ENCODE results near the gene CLRN3.

The CLRN3 gene

DNA sequence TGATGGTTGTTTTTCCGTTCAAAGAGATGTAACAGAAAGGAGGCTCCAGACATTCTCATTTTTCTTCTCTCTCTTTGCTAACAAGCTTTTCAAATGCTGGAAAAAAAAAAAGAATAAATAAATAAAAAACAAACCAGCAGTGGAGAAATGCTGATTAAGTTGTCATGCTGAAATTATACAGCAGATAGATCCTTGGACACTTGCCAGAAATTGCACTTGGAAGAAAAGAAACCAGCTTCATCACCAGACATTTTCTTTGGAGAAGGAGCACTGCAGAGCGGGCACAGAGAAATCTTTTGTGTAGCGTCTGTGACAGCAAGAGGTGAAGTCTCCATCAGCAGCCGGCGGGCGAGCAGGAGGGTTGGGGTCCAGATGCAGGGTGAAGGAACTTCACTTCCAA, 55.8 kb downstream of the CLRN3 start:
- DNase-seq (ENCODE audit: low read depth): no peak
- TF ChIP-seq, protein P1, sequence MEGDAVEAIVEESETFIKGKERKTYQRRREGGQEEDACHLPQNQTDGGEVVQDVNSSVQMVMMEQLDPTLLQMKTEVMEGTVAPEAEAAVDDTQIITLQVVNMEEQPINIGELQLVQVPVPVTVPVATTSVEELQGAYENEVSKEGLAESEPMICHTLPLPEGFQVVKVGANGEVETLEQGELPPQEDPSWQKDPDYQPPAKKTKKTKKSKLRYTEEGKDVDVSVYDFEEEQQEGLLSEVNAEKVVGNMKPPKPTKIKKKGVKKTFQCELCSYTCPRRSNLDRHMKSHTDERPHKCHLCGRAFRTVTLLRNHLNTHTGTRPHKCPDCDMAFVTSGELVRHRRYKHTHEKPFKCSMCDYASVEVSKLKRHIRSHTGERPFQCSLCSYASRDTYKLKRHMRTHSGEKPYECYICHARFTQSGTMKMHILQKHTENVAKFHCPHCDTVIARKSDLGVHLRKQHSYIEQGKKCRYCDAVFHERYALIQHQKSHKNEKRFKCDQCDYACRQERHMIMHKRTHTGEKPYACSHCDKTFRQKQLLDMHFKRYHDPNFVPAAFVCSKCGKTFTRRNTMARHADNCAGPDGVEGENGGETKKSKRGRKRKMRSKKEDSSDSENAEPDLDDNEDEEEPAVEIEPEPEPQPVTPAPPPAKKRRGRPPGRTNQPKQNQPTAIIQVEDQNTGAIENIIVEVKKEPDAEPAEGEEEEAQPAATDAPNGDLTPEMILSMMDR (IDR thresholded peaks at IDR 0.05; ENCODE audit: insufficient read depth, low read depth, low read length, missing control alignments): no peak
- no peak overlapping the region for H3K4me3 ChIP-seq (ENCODE audit: low read depth, low read length)

DNA sequence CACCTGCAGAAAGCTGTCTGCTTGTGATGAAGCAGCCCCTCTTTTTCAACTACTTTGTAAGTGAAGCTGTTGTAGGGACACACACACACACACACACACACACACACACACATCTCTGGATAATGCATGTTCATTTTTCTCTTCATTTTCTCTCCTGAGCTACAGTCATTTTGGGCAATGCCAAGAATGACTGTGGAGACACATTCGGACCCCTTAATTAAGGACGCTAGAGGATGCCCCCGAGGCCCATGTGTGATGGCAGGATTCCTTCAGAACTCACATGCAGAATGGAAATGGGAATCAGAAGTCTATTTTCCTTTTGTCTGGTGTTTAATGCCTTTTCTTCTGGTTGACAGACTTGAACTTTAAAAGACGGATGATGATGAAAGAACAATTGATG, 56.6 kb downstream of the CLRN3 start:
- DNase-seq (ENCODE audit: low read depth): no peak
- TF ChIP-seq, protein P1 (IDR thresholded peaks at IDR 0.05; ENCODE audit: insufficient read depth, low read depth, low read length, missing control alignments): no peak
- no peak overlapping the region for H3K4me3 ChIP-seq (ENCODE audit: low read depth, low read length)

DNA sequence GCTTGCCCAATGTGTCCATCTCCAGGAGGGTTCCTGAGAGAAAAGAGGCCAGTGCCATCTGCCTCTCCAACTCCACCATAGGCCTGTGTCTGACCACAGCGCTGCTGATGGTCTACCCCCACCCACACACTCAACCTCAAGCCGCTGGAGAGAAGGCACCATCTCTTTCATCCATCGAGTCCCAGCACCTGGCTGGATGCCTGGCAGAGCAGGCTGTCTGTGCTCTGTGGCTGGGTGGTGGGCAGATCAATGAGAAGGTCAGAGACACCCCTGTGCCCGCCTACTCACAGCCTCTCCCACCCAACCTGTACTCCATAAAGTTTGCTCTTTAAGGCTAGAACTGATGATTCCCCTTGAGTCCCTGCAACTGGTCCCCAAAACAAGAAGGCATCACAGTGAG, 58.0 kb downstream of the CLRN3 start:
- TF ChIP-seq, protein P1 (IDR thresholded peaks at IDR 0.05; ENCODE audit: insufficient read depth, low read depth, low read length, missing control alignments): no peak
- DNase-seq (ENCODE audit: low read depth): no peak
- H3K4me3 ChIP-seq (ENCODE audit: low read depth, low read length): no peak overlapping the region

DNA sequence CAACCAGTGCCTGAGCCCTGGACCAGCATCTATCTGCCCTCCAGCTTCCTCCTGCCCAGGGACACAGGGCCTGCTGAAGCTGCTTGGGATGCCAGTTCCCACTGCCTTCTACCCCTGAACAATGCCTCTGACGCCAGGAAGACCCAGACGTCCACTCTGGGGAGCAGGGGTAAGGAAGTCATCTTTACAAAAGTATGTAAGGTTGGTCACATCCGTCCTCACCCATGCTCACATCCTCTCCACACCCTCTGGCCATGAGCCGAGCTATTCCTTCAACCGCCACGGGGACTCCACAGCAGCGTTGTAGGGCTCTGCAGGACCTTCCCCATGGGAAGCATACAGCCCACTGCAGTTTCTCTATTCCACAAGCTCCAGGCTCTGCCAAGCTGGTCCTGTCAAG, 58.5 kb downstream of the CLRN3 start:
- TF ChIP-seq, protein P1 (IDR thresholded peaks at IDR 0.05; ENCODE audit: insufficient read depth, low read depth, low read length, missing control alignments): no peak
- no peak overlapping the region for H3K4me3 ChIP-seq (ENCODE audit: low read depth, low read length)
- DNase-seq (ENCODE audit: low read depth): no peak

DNA sequence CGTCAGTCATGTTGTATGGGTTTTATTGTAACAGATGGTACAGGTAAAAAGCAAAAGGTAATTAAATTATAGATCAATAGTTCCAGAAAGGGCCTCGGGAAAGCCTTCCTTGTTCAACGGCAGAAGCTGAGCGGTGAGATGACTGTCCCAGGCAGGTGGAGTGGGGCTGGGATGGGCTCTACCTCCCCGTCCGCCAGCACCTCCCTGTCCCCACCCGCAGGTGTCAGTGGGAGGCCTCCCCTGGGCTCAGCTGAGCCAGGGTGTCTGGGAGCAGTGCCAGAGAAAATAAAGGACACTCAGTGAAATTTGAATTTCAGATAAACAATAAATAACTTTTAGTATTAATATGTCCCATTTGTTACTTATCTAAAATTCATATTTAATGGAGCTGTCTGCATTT, 58.9 kb downstream of the CLRN3 start:
- TF ChIP-seq, protein P1 (IDR thresholded peaks at IDR 0.05; ENCODE audit: insufficient read depth, low read depth, low read length, missing control alignments): no peak
- no peak overlapping the region for H3K4me3 ChIP-seq (ENCODE audit: low read depth, low read length)
- no peak for DNase-seq (ENCODE audit: low read depth)

DNA sequence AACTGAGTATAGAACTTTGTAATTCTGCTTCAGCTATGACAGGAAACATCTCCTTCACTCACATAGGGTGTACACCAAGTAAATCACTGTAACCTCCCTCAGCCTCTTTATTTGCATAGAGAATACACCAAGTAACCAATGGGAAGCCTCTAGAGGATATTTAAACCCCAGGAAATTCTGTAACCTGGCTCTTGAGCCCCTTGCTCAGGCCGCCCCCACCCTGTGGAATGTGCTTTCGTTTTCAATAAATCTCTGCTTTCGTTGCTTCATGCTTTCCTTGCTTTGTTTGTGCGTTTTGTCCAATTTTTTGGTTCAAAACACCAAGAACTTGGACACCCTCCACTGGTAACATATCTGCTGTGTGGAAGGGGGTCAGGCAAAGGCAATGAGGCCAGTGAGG, 60.2 kb downstream of the CLRN3 start:
- TF ChIP-seq, protein P1 (IDR thresholded peaks at IDR 0.05; ENCODE audit: insufficient read depth, low read depth, low read length, missing control alignments): no peak
- DNase-seq (ENCODE audit: low read depth): no peak
- H3K4me3 ChIP-seq (ENCODE audit: low read depth, low read length): no peak overlapping the region

DNA sequence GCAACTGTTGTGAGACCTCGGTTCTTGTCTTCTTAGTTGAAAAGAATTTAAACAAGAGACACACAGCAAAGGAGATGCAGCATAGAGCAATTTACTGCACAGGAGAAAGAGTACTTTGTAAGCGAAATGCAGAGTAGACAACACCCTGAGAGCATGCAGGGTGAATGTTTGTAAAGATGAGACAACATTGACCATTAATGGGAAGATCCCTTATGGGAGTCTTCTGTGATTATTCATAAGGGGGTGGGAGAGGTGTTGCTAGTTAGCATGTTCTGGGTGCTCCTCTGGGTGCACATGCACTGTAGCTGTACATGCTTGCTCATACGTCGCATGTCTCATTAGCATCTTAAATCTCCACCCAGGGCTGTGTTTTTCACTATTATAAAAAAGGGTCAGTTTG, 62.3 kb downstream of the CLRN3 start:
- DNase-seq (ENCODE audit: low read depth): no peak
- no peak overlapping the region for H3K4me3 ChIP-seq (ENCODE audit: low read depth, low read length)
- TF ChIP-seq, protein P1 (IDR thresholded peaks at IDR 0.05; ENCODE audit: insufficient read depth, low read depth, low read length, missing control alignments): no peak
